GM18517 (cell line): Measurements from ENCODE around the gene DIP2C.
"Not testable (repeated sequence)": the region's sequence is repeated elsewhere in the genome, so short reads cannot be mapped to it uniquely, and the experiment has no call there.

Experiments used
- ATAC-seq: cut with Tn5 transposase; IDR thresholded peaks from one replicate; pipeline ENCODE4 v1.9.1; 2021; ENCODE audit warnings: mild to moderate bottlenecking, moderate library complexity; ENCODE audit not compliant: unreplicated experiment

Gene DIP2C

DNA sequence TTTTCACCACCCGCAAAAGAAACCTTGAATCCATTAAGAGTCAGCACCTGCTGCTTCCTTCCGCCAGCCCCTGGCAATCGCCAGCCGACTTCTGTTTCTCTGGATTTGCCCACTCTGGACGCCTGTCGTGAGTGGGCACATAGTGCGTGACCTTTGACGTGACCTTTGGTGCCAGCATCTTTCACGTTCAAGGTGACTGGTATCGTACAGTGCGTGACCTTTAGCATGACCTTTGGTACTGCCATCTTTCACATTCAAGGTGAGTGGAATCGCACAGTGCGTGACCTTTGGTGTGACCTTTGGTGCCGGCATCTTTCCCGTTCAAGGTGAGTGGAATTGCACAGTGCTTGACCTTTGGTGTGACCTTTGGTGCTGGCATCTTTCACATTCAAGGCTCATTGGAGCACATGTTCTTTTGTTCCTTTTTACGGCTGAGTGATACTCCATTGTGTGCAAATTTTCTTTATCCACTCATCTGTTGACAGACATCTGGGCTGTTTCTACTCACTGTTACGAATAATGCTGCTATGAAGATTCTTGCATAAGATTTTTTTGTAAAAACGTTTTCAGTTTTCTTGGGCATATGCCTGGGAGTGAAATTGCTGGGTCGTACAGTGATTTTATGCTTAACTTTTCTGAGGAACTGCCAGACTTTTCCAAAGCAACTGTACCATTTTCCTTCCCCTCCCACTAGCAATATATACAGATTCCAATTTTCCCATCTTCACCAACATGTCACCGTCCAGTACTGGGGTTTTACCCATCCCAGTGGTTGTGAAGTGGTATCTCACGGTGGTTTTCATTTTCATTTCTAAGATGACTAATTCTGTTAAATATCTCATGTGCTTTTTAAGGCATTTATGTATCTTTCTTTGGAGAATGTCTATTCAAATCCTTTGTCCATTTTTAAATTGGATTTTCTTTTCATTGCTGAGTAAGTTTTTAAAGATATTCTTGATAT lies 145.3 kb downstream of the DIP2C start:
- no peak for ATAC-seq

DNA sequence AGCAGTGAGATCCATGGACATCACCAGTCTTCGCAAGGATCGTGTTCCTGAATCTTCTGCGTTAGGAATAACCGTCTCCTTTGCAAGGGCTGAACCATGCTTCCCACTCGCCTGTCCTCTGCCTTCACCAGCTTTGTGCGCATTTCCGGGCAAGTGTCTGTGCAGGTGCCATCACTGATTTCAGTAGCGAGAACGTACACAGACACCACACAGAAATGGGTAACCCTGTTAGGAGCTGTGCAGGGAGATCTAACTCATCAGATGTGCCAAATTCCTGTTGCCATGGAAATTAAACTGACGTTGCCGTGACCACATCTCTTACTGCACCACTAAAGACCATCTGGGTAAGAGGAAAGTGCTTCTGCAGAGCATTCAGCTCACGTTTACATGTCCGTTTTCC lies 146.3 kb downstream of the DIP2C start:
- no peak for ATAC-seq

DNA sequence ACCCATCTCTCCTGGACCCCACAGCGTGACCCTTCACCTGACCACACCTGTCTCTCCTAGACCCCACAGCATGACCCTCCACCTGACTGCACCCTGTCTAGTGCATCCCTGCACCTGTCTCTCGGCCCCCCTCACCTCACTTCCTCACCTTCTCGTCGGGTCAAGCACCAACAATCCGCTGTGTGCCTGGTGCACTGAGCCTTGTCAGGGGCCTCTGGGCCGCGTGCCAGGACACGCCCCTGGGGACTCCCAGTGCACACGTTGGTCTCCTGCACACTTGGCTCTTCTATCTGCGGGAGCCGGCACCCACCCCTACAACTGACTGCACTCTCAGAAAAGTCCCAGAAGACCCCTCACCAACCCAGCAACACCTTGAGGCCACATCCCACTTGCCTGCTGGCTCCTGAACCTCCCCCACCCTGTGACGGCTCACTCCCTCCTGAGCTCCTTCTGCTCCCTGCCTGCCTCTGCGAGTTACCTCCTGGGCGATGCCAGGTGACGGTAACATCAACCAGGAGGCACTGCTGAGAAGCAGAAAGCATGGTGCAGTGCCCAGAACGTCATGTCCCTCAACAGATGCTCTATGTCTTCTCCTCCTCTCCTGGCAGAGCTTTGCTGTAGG lies 147.6 kb downstream of the DIP2C start:
- ATAC-seq = no peak

DNA sequence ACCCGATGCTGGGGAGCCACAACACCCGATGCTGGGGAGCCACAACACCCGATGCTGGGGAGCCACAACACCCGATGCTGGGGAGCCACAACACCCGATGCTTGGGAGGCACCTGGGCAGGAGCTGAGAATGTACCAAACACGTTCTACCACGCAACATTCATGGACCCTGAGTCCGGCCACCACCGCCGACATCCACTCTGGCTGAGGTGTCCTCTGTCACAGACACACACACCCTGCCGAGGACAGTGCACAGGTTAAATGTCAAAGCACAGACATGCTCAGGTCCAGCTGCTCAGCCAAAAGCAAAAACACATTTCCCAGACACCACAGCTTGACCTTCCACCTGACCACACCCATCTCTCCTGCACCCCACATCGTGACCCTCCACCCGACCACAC lies 148.4 kb downstream of the DIP2C start:
- ATAC-seq = no peak

DNA sequence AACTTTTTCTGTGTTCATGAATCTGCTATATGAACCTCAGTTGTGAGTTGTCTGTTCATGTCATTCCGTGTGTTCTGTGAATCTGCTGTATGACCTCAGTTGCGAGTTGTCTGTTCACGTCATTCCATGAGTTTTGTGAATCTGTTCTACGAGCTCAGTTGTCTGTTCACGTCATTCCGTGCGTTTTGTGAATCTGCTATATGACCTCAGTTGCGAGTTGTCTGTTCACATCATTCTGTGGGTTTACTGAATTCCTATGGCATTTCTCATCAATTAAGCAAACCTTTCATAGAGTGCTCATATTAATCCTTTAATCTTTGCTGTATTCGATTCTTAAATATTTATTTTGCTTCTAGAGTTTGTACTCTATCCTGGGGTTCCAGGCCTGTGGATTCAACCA lies 150.6 kb downstream of the DIP2C start:
- no peak for ATAC-seq

DNA sequence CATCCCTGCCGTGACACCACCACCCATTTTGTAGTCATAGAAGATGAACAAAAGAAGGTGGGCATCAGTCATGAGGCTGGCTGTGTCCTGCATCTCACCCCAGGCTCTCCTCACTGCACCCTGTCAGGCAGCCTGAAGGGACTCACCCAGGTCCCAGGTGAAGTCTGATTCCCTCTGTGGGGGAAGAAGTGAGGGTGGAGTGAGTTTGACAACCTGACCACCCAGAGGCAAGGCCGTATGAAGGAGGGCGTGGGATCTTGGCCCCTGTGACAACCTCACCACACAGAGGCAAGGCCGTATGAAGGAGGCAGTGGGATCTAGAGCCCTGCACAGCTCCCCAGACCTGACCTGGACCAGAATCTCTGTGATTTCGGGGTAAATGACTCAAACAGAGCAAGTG lies 152.5 kb downstream of the DIP2C start:
- no peak for ATAC-seq

DNA sequence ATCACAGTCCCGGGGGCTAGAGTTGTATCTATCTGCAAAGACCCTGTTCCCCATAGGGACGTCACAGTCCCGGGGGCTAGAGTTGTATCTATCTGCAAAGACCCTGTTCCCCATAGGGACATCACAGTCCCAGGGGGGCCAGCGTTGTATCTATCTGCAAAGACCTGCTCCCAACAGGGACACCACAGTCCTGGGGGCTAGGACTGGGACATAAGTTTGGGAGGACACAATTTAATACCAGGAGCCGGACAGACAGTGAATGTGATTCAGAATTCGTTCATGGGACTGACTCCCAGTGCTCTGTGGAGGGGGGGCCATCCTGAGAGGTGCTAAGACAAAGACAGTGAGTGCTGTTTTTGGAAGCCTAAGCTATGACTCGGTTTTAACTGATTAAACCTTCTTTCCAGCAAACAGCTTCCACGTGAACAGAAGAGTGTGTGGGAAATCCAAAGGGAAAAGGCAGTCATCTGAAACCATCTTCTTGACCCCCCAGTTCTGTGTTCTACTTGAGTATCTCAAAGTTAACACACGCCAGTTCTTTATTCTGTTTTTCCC lies 153.0 kb downstream of the DIP2C start:
- no peak for ATAC-seq

DNA sequence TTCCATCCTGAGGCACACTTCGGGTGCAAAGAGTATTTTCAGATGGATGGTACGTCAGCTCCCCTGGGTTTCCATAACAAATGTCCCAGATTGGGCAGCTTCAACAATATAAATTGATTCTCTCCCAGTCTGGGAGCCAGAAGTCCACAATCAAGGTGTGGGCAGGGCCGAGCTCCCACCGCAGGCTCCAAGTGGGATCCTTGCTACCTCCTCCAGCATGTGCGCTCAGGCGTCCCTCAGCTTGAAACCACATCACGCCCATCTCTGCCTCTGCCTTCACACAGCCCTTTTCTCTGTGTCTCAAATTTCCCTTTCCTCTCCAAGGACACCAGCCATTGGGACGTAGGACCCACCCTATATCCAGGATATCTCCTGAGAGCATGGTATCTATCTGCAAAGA lies 153.5 kb downstream of the DIP2C start:
- no peak for ATAC-seq

DNA sequence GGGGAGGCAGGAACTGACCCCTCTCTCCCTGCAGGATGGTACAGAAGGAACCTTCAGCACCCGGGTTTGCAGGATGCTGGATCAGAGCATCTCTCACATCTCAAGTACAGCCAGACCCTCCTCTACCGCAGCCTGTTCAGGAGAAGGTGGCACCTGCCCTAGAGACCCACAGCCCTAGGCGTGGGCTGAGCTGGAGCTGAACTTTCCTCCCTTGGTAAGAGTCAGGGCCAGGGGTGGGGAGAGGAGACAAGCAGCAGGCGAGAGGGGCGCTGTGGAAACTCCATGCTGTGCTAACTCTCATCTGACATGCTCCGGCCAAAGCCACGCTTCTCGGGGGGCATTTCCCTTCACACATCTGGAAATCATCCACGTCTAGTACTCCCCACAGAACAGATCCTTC lies 154.4 kb downstream of the DIP2C start:
- ATAC-seq = no peak

DNA sequence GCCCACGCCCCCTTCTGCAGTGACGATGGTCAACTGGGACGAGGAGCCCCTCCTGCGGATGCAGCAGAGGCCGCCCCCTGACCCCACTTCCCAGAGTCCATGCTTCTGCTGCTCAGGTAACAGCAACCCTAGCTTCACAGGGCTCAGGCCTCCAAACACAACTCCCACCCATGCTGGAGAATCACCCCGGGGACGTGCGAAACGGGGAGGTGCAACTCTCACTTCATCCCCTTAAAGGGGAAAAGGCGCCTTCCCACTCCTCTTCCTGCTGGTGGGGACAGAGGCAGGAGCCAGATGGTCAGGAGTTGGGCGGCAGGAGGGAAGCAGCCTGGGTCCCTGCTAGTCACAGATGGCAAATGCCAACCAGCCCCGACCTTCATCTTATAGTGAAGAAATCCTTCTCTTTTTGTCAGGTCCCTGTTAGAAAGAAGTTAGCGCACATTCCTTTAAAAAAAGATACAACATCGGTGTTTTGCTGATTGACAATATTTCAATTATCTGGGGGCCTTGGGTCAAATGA lies 155.4 kb downstream of the DIP2C start:
- ATAC-seq = no peak

DNA sequence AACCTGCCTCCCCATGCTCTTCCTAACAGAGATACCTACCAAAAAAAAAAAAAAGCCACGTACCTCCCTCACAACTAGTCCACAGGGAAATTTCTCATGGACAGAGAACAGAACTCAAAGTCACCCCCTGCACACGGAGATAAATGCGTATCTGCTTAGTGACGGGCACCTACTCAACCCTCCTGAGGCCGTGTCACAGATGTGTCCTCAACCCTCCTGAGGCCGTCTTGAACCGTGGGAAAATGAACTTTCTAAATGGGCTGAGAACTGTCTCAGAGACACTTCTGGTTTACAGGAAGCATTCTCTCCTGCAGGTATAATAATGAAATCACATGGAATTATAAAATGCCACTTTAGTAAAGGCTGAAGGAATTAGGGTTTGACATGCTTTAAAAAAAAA lies 155.9 kb downstream of the DIP2C start:
- ATAC-seq = no peak

DNA sequence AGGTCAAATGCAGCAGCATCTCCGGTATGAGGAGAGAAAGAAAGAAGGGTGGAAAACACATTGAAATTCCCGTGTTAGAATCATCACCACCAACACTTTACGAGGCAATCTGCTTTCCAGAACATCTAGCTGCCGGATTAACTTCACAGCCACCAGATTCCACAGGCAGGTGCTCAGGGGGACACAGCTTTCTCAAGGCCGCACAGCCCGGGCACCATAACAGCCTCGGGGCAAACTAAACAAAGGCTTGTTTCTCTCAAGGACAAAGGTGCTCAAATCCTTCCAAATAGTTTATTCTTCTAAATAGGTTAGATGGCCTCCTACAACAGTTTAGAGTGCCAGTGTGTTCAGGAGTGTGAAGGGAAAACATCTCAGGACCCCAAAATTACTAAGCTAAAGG lies 156.3 kb downstream of the DIP2C start:
- no peak for ATAC-seq

DNA sequence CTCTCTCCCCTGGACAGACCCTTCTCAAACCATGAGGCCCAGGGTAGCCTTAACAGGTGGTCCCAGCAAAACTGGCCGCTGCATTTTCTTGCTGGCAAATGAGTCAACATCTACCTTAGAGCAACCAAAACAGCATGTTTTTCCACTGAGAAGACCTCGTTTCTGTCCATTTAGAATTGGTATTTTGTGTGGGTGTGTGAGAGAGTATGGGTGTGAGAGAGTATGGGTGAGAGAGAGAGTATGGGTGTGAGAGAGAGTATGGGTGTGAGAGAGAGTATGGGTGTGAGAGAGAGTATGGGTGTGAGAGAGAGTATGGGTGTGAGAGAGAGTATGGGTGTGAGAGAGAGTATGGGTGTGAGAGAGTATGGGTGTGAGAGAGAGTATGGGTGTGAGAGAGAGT lies 157.1 kb downstream of the DIP2C start:
- not testable (repeated sequence) for ATAC-seq

DNA sequence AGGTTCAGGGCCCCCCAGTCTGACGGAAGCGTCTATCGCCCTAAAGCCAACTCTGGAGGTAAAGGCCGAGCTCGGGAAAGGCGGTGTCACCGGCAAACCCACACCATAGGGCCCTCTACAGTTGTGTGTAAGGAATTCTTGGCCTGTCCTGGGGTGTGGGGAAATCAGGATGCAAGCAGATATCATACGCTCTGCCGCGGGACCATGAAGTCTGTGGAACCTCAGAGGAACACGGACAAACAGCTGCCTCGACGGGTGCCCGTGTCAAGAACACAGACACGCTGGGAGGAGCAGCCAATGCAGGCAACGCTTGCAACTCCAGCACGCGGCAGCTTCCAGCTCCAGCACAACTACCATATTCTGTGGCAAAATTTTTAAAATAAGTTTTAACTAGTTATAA lies 157.9 kb downstream of the DIP2C start:
- no peak for ATAC-seq

DNA sequence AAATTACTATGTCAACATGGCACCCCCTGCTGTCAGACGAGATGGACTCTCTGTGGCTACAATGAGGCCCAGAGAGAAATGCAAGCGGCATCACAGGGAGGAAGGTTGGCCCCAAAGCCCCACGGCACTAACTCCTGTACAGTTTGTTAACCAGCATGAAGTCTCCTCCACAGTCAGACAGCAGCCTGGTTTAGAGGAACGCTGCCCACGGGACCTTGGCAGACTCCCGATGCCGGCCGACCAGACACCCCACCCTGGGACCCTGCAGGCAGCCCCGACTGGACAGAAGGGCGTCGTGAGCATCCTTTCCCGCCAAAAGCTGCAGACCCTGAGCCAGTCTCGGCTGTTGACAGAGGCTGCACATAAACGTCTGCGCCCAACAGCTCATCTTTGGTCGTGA lies 158.8 kb downstream of the DIP2C start:
- ATAC-seq = no peak

DNA sequence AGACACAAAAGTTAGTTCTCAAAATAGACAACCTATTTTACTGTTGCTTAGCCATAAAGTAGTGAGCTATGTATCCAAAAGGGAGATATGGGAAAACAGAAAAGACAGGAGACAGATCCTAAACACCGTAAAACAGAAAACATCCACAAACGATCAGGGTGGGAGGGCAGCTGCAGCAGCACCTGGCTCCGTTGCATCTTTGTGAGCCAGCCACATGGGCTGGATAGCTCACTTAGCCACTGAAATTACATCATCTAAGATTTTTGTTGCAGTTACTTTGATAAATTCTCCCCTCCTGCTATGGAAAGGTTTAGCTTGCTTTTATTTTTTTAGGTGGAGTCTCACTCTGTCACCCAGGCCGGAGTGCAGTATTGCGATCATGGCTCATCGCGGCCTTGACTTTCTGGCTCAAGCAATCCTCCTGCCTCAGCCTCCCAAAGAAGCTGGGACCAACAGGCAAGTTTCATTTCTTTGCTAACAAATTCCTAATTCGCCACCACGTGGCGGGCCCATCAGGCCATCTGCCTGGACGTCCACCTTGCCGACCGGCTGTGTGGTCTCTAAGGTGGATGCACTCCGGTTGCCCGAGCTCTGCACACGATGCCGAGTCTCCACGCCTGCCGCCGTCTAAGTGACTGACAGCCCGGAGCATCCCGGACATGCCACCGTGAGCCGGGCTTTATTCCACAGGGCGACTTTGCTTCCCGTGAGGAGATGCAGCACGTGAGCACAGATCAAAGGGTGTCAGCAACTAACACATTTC lies 159.8 kb downstream of the DIP2C start:
- ATAC-seq = no peak

DNA sequence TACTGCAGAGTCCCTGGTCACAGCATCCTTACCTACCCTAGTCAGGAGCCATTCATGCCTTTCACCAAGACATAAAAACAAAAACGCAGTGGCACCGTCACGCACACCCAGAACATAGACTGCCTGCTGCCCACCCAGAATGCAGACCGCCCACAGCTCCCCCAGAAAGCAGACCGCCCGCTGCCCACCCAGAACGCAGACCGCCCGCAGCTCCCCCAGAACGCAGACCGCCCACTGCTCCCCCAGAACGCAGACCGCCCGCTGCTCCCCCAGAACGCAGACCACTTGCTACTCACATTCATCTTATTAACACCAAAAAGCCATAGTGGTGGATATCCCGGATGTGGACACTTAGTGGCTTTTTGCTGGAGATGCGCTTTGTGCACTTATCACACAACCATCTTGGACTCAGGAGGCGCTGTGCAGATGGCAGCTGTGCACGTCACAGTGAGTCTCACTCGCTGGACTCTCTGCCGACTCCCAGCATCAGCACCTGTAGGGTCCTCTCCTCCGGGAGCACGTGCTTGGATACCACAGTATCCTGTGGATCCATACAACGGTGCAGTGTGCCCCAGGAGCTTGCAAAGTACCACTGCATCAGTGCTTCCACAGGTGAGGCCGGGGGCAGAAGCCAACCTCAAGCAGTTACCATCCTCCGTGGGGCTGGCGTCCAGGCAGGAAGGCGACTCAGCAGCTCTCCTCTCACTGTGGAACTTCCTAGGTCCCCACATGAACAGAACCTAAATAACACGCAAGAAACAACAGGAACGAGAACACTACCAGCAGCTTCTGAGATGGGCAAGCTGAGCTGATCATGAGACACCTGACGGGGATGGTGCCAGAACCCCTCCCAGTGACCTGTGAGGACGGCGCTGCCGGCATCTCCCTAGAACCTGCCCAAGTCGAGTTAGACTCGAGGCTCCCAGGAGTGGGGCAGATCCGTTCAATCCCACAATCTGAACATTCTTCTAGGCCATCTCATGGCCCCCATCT lies 161.0 kb downstream of the DIP2C start:
- no peak for ATAC-seq

DNA sequence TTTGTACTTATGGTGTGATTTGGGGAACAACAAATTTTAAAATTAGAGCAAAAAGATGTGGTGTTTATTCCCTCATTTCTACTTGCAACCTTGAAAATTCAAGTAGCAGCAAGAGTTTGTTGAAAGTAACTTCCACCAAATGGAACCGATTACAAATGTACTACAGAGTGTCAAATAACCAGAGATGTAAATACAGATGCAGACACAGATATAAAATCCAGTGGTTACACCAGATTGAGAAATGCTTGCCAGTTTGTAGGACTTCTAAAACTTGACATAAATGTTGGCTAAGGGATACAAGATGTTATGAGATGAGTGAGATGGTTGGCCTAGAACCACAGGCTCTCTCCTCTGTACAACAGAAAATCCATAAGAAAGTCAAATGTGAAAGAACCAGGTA lies 162.1 kb downstream of the DIP2C start:
- no peak for ATAC-seq

DNA sequence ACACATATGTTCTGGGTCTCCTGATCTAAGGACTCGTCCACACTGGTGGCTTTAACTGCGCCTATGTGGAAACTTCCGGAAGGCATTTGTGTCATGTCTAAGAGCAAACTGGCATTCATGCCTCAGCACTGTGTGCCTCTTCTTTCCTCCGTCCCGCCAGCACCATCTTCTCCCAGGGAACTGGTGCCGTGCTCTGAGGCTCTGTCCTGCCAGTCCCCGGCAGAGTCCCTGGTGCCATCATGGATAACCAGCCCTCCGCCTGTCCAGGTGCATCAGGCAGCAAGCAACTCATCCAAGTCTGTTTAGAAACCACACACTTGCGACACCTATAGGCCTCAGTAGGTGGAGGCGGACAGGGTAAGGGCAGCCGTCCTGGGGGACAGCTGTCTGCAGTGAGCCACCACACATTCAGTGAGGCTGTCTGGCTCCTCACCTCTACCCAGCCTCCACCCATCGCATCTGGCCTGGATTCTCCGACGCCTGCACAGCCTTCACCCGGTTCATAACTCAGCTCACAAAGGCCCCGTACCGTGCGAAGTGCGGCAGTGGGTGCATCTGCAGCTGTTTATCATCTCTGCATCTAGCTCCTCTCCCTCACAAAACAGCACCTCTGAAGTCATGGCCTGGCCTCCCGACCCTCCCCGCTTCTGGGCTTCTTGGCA lies 162.7 kb downstream of the DIP2C start:
- ATAC-seq = no peak
